ENCODE results near the gene EFCAB12.

- no peak for TF ChIP-seq CTCF (IDR thresholded peaks at IDR 0.05)
- no peak for TF ChIP-seq EZH2 (IDR thresholded peaks at IDR 0.05)
- TF ChIP-seq EZH2phosphoT487 (IDR thresholded peaks at IDR 0.05), result no peak
These were observed 45.3 kb upstream of the EFCAB12 start for GRCh38 chr3:129473769-129474152.

All from neural progenitor cell (in vitro differentiated cells).